ENCODE measurements around the gene HNRNPF. TPM values are rescaled to one million over a fixed set of nuclear protein-coding genes. Genes with fewer than 3 reads are reported as not detected.

Gene HNRNPF
- total and polyA plus RNA-seq, 8 donors, result 26.5 to 103 (median 72.1) TPM

GRCh38 chr10:43398939-43399319 lies 10.1 kb downstream of the HNRNPF start:
- Histone ChIP-seq H3K36me3 (peaks cover 0 to 7% (median 0%) of the 10 kb centered on the region in 3 donors), H3K4me3 (no peak overlapping the region), H3K9me3 (no peaks in the 10 kb centered on the region), H3K27me3 (no peaks in the 10 kb centered on the region), H3K4me1 (peaks cover 16 to 42% (median 31%) of the 10 kb centered on the region in 3 donors), H3K27ac (no peak overlapping the region)
- ATAC-seq, result no peak
- TF ChIP-seq CTCF (IDR thresholded peaks at IDR 0.05), result no peak
- 67 to 78% methylated on average over 2 of the region's 2 CpGs for WGBS, 2 donors
- no peak for FAIRE-seq
- DNase-seq, result no peak
- intact Hi-C loops (cut with DNase I), result no loop called here

GRCh38 chr10:43396928-43397624 lies 11.9 kb downstream of the HNRNPF start:
- FAIRE-seq (no peak), ATAC-seq (peak; percentile 83 to 91 (median 88)), DNase-seq (peak; percentile 86 to 94 (median 90))
- Histone ChIP-seq H3K4me3 (peak overlapping the region; percentile 57 to 79 (median 61)), H3K27ac (peak overlapping the region; percentile 95 to 97 (median 96)), H3K27me3 (no peaks in the 10 kb centered on the region), H3K36me3 (peaks cover 0 to 22% (median 0%) of the 10 kb centered on the region in 3 donors), H3K9me3 (no peaks in the 10 kb centered on the region), H3K4me1 (peaks cover 16 to 31% (median 26%) of the 10 kb centered on the region in 3 donors)
- 1 to 2% methylated on average over 49 to 70 of the region's 70 CpGs for WGBS, 2 donors
- intact Hi-C loops (cut with DNase I), result no loop called here
- no peak for TF ChIP-seq CTCF (IDR thresholded peaks at IDR 0.05)

- no peaks in the 10 kb centered on the region for H3K27me3 ChIP-seq
- peak overlapping the region; percentile 57 to 79 (median 61) for H3K4me3 ChIP-seq
- DNase-seq (peak; percentile 79 to 90 (median 84)), FAIRE-seq (no peak), ATAC-seq (peak; percentile 88 to 92 (median 90))
- no peaks in the 10 kb centered on the region for H3K9me3 ChIP-seq
- no peak for TF ChIP-seq CTCF (IDR thresholded peaks at IDR 0.05)
- H3K27ac ChIP-seq, result peak overlapping the region; percentile 95 to 97 (median 96)
- peaks cover 16 to 31% (median 22%) of the 10 kb centered on the region in 3 donors for H3K4me1 ChIP-seq
- intact Hi-C loops (cut with DNase I), result no loop called here
- peaks cover 0 to 30% (median 0%) of the 10 kb centered on the region in 3 donors for H3K36me3 ChIP-seq
- WGBS, 2 donors, result 0 to 2% methylated on average over 53 to 71 of the region's 71 CpGs
These were observed 12.7 kb downstream of the HNRNPF start for GRCh38 chr10:43396061-43396927.

GRCh38 chr10:43395571-43396060 lies 13.4 kb downstream of the HNRNPF start:
- FAIRE-seq (no peak), DNase-seq (peak in 2 of 6 donors; percentile 41 to 56), ATAC-seq (peak in 1 of 4 donors; percentile 1)
- 10 to 23% methylated on average over 18 of the region's 18 CpGs for WGBS, 2 donors
- H3K27me3 ChIP-seq, result no peaks in the 10 kb centered on the region
- H3K36me3 ChIP-seq, result peaks cover 0 to 37% (median 5%) of the 10 kb centered on the region in 3 donors
- H3K9me3 ChIP-seq, result no peaks in the 10 kb centered on the region
- no peak for TF ChIP-seq CTCF (IDR thresholded peaks at IDR 0.05)
- H3K4me1 ChIP-seq, result peaks cover 16 to 31% (median 22%) of the 10 kb centered on the region in 3 donors
- H3K27ac ChIP-seq, result peak overlapping the region; percentile 95 to 97 (median 96)
- H3K4me3 ChIP-seq, result peak overlapping the region; percentile 57 to 79 (median 61)
- intact Hi-C loops (cut with DNase I), result no loop called here
